B cell (primary cell): ENCODE results near the gene TRIM50. TPM values are rescaled to one million over a fixed set of nuclear protein-coding genes. Genes with fewer than 3 reads are reported as not detected.

ENCODE experiments used
- ATAC-seq: fragments of 200-7000 bp; cut with Tn5 transposase; one replicate; pipeline ENCODE4 v1.10.0; 2021; ENCODE audit warnings: low read depth, mild to moderate bottlenecking, moderate number of reproducible peaks, moderate library complexity
- CTCF ChIA-PET: fragments of 350-600 bp; sonication (Branson Sonifier 250); formaldehyde crosslinking; loops from one replicate; lab custom pipeline; 2021; ENCODE audit warnings: antibody characterized with exemption, inconsistent platforms; lab: Charles Lee
- POLR2A ChIA-PET: fragments of 350-600 bp; sonication (Branson Sonifier 250); formaldehyde crosslinking; loops from one replicate; lab custom pipeline; 2021; ENCODE audit warnings: antibody characterized with exemption; lab: Charles Lee
- DNase-seq: peaks from one replicate; pipeline ENCODE4 v3.0.0; 2013
- H2AFZ ChIP-seq: 2 replicates; pipeline ENCODE4 v1.6.1; 2012; ENCODE audit warnings: mild to moderate bottlenecking, low read depth, low read length; ENCODE audit not compliant: insufficient read depth, poor library complexity, severe bottlenecking
- H3K27ac ChIP-seq, 2 donors: 1 replicate in 1 of 2; 2 replicates in 1 of 2; pipeline ENCODE4 v1.5.1; 2012 to 2013; ENCODE audit warnings: low read length in 2 of 2, mild to moderate bottlenecking in 2 of 2, moderate library complexity in 1 of 2
- H3K27me3 ChIP-seq, 4 experiments: fragments of 200-600 bp in 1 of 4; sonication (generic) in 1 of 4; replicated peaks in 1 of 4; 1 replicate in 2 of 4; 2 replicates in 2 of 4; pipeline versions ENCODE4 v1.6.1 to v1.7.0; 2013 to 2016; ENCODE audit warnings: low read length in 3 of 4, mild to moderate bottlenecking in 2 of 4, mixed read lengths in 1 of 4, moderate library complexity in 1 of 4; ENCODE audit not compliant: insufficient read depth in 4 of 4, control insufficient read depth in 3 of 4; ENCODE audit errors: control extremely low read depth in 1 of 4
- H3K36me3 ChIP-seq, 2 experiments: replicated peaks in 1 of 2; 1 replicate in 1 of 2; 2 replicates in 1 of 2; pipeline versions ENCODE4 v1.6.1 to v1.7.1; 2013; ENCODE audit warnings: low read length in 1 of 2; ENCODE audit not compliant: insufficient read depth in 2 of 2, control insufficient read depth in 1 of 2; ENCODE audit errors: control extremely low read depth in 1 of 2, extremely low read depth in 1 of 2
- H3K4me1 ChIP-seq, 2 donors: fragments of 200-600 bp in 1 of 2; sonication (generic) in 1 of 2; 1 replicate in 1 of 2; 2 replicates in 1 of 2; pipeline versions ENCODE4 v1.5.1 to v1.6.1; 2013 to 2017; ENCODE audit warnings: low read length in 2 of 2; ENCODE audit not compliant: control insufficient read depth in 2 of 2, insufficient read depth in 2 of 2
- H3K4me2 ChIP-seq: replicated peaks from 2 replicates; pipeline ENCODE3; 2012; ENCODE audit warnings: mild to moderate bottlenecking, low read depth, low read length; ENCODE audit not compliant: poor library complexity, severe bottlenecking
- H3K4me3 ChIP-seq, 5 experiments: fragments of 200-600 bp in 1 of 5; sonication (generic) in 1 of 5; 1 replicate in 3 of 5; 2 replicates in 2 of 5; pipeline versions ENCODE4 v1.5.1 to v1.7.0; 2011 to 2016; ENCODE audit warnings: low read length in 4 of 5, mild to moderate bottlenecking in 4 of 5, low read depth in 2 of 5, control low read depth in 1 of 5, moderate library complexity in 1 of 5; ENCODE audit not compliant: insufficient read depth in 1 of 5; ENCODE audit errors: control extremely low read depth in 1 of 5, extremely low read depth in 1 of 5
- H3K79me2 ChIP-seq: fragments of 200-600 bp; sonication (generic); one replicate; pipeline ENCODE4 v1.6.0; 2016; ENCODE audit warnings: low read length; ENCODE audit not compliant: control insufficient read depth, insufficient read depth
- H3K9ac ChIP-seq: fragments of 200-600 bp; sonication (generic); 2 replicates; pipeline ENCODE4 v1.6.1; 2017; ENCODE audit warnings: mild to moderate bottlenecking, low read length, moderate library complexity
- H3K9me3 ChIP-seq, 3 donors: one replicate each; pipeline versions ENCODE4 v1.6.1 to v1.7.1; 2013; ENCODE audit warnings: low read length in 2 of 3; ENCODE audit not compliant: control insufficient read depth in 2 of 3, insufficient read depth in 1 of 3; ENCODE audit errors: control extremely low read depth in 1 of 3
- H4K20me1 ChIP-seq: 2 replicates; pipeline ENCODE4 v1.6.0; 2012; ENCODE audit warnings: mild to moderate bottlenecking, low read length; ENCODE audit not compliant: insufficient read depth, control insufficient read depth, poor library complexity, severe bottlenecking
- H3K27ac Mint-ChIP-seq: one replicate; pipeline ENCODE4 v1.8.0; 2021; ENCODE audit warnings: mixed read lengths
- H3K27me3 Mint-ChIP-seq: one replicate; pipeline ENCODE4 v1.8.0; 2021; ENCODE audit warnings: mixed read lengths
- H3K4me1 Mint-ChIP-seq: one replicate; pipeline ENCODE4 v1.8.0; 2021; ENCODE audit warnings: mixed read lengths
- H3K4me3 Mint-ChIP-seq: one replicate; pipeline ENCODE4 v1.8.0; 2021; ENCODE audit warnings: mixed read lengths
- H3K9me3 Mint-ChIP-seq: one replicate; pipeline ENCODE4 v1.8.0; 2022; ENCODE audit warnings: mixed read lengths; ENCODE audit not compliant: insufficient read depth
- CTCF ChIP-seq: fragments of 200-600 bp; IDR thresholded peaks from one replicate; pipeline ENCODE4 v1.8.0; 2022; ENCODE audit warnings: antibody characterized with exemption, mild to moderate bottlenecking
- EZH2 ChIP-seq: IDR thresholded peaks from 2 replicates; pipeline ENCODE4 v1.6.1; 2012; ENCODE audit warnings: borderline replicate concordance, low read depth, mild to moderate bottlenecking, moderate library complexity, low read length; ENCODE audit not compliant: insufficient read depth, poor library complexity, severe bottlenecking
- WGBS: methylation state at CpG from one replicate; pipeline ENCODE4 v1.1.5; 2013; ENCODE audit warnings: missing lambda C conversion rate; ENCODE audit not compliant: insufficient coverage; 5-methylcytosine and 5-hydroxymethylcytosine counted together
- intact Hi-C: fragments of 100-400 bp; cut with micrococcal nuclease; formaldehyde crosslinking; loops from one replicate; pipeline ENCODE4 v1.10.0; 2022
- polyA plus RNA-seq: library from polyadenylated mRNA; depleted of rRNA; stranded (reverse); fragments of >200 nt; gene quantifications from 2 replicates; pipeline ENCODE4 v1.2.3, GENCODE V29; 2012
- total RNA-seq, 2 donors: library from RNA; stranded (reverse); fragments of 120-200 nt in 1 of 2; gene quantifications; 1 replicate in 1 of 2; 2 replicates in 1 of 2; pipeline versions ENCODE4 v1.2.3 to v1.2.4, GENCODE V29; 2013 to 2022

TRIM50 gene
- total and polyA plus RNA-seq, 2 donors (not counting 1 experiment from before 2014, with no cell fraction given), result not detected

- no peak overlapping the region for H3K9ac ChIP-seq
- CTCF ChIA-PET, result interaction anchor here (0.6 kb wide), 1 partner anchor 106 kb away, joined by 3 read pairs; no protein-coding TSS in a partner anchor
- 30% methylated on average over 3 of the region's 4 CpGs for WGBS
- H3K4me2 ChIP-seq, result no peak overlapping the region
- Mint-ChIP-seq H3K27ac (no peak overlapping the region), H3K4me3 (no peak overlapping the region), H3K4me1 (no peaks in the 10 kb centered on the region), H3K27me3 (peaks cover 25% of the 10 kb centered on the region), H3K9me3 (no peaks in the 10 kb centered on the region)
- no peak overlapping the region for H2AFZ ChIP-seq
- TF ChIP-seq EZH2 (no peak), CTCF (no peak)
- peaks cover 0 to 5% (median 0%) of the 10 kb centered on the region in 4 experiments for H3K27me3 ChIP-seq
- ATAC-seq (no peak), DNase-seq (no peak)
- no peaks in the 10 kb centered on the region for H3K36me3 ChIP-seq
- no peak overlapping the region for H3K4me3 ChIP-seq
- POLR2A ChIA-PET, result no interaction called here
- no peak overlapping the region for H3K27ac ChIP-seq
- no peaks in the 10 kb centered on the region for H3K79me2 ChIP-seq
- intact Hi-C loops, result no loop called here
- H3K4me1 ChIP-seq, result no peaks in the 10 kb centered on the region
- H4K20me1 ChIP-seq, result no peaks in the 10 kb centered on the region
- H3K9me3 ChIP-seq, result no peaks in the 10 kb centered on the region
These were observed 17.7 kb upstream of the TRIM50 start for GRCh38 chr7:73345538-73345937.

- CTCF ChIA-PET, result no interaction called here
These were observed 15.9 kb upstream of the TRIM50 start for GRCh38 chr7:73343671-73344380.

More at GRCh38 chr7:73343671-73344380, 15.9 kb upstream of the TRIM50 start:
- H3K27me3 ChIP-seq, result peaks cover 0 to 5% (median 0%) of the 10 kb centered on the region in 4 experiments
- WGBS, result 87% methylated on average over 4 of the region's 7 CpGs
- TF ChIP-seq EZH2 (no peak), CTCF (no peak)
- DNase-seq (no peak), ATAC-seq (no peak)
- peaks cover 28% of the 10 kb centered on the region for H3K27me3 Mint-ChIP-seq
- no peak overlapping the region for H2AFZ ChIP-seq
- POLR2A ChIA-PET, result no interaction called here
- no peak overlapping the region for H3K27ac Mint-ChIP-seq
- no peaks in the 10 kb centered on the region for H3K36me3 ChIP-seq
- H3K4me1 Mint-ChIP-seq, result peaks cover under 1% of the 10 kb centered on the region
- H3K4me2 ChIP-seq, result no peak overlapping the region
- H4K20me1 ChIP-seq, result no peaks in the 10 kb centered on the region
- H3K79me2 ChIP-seq, result no peaks in the 10 kb centered on the region
- no peaks in the 10 kb centered on the region for H3K9me3 Mint-ChIP-seq
- H3K4me3 Mint-ChIP-seq, result no peak overlapping the region
- H3K4me1 ChIP-seq, result no peaks in the 10 kb centered on the region
- intact Hi-C loops, result no loop called here
- H3K9ac ChIP-seq, result no peak overlapping the region
- H3K9me3 ChIP-seq, result no peaks in the 10 kb centered on the region
- H3K4me3 ChIP-seq, result no peak overlapping the region
- H3K27ac ChIP-seq, result no peak overlapping the region
